Activated naive CD8-positive, alpha-beta T cell treated with anti-CD3 and anti-CD28 coated beads for 36 hours (primary cell): ENCODE data around the gene ADCY9. TPM values are rescaled to one million over a fixed set of nuclear protein-coding genes. Genes with fewer than 3 reads are reported as not detected.
"Not testable (repeated sequence)": the region's sequence is repeated elsewhere in the genome, so short reads cannot be mapped to it uniquely, and the experiment has no call there.

Source experiments
- DNase-seq: peaks from one replicate; pipeline ENCODE4 v3.0.0; 2021
- H3K27ac Mint-ChIP-seq: one replicate; pipeline ENCODE4 v1.8.0; 2022; ENCODE audit warnings: mild to moderate bottlenecking, moderate library complexity, mixed read lengths
- H3K27me3 Mint-ChIP-seq: one replicate; pipeline ENCODE4 v1.8.0; 2022; ENCODE audit warnings: mild to moderate bottlenecking, mixed read lengths
- H3K36me3 Mint-ChIP-seq: one replicate; pipeline ENCODE4 v1.8.0; 2021; ENCODE audit warnings: mild to moderate bottlenecking, mixed read lengths
- H3K4me1 Mint-ChIP-seq: one replicate; pipeline ENCODE4 v1.8.0; 2021; ENCODE audit warnings: mixed read lengths
- H3K4me3 Mint-ChIP-seq: one replicate; pipeline ENCODE4 v1.8.0; 2022; ENCODE audit warnings: mild to moderate bottlenecking, moderate library complexity, mixed read lengths
- H3K9me3 Mint-ChIP-seq: one replicate; pipeline ENCODE4 v1.8.0; 2022; ENCODE audit warnings: mixed read lengths
- total RNA-seq, 2 experiments: library from RNA; stranded (reverse); gene quantifications; one replicate each; pipeline ENCODE4 v1.2.3, GENCODE V29; 2021

The ADCY9 gene
- total RNA-seq, 2 experiments from 2014 or later, result 3.6 to 4.2 TPM

GRCh38 chr16:3949946-3950342 is 166.3 kb downstream of the ADCY9 start:
- Mint-ChIP-seq H3K4me1 (no peaks in the 10 kb centered on the region), H3K36me3 (no peaks in the 10 kb centered on the region), H3K27me3 (peaks cover 27% of the 10 kb centered on the region), H3K4me3 (no peak overlapping the region), H3K9me3 (no peaks in the 10 kb centered on the region), H3K27ac (no peak overlapping the region)
- no peak for DNase-seq

GRCh38 chr16:3949287-3949686 is 167.0 kb downstream of the ADCY9 start:
- Mint-ChIP-seq H3K4me1 (no peaks in the 10 kb centered on the region), H3K9me3 (no peaks in the 10 kb centered on the region), H3K27ac (no peak overlapping the region), H3K36me3 (no peaks in the 10 kb centered on the region), H3K4me3 (no peak overlapping the region), H3K27me3 (peaks cover 21% of the 10 kb centered on the region)
- DNase-seq, result no peak

- peaks cover 16% of the 10 kb centered on the region for H3K27me3 Mint-ChIP-seq
- no peaks in the 10 kb centered on the region for H3K4me1 Mint-ChIP-seq
These were observed 167.8 kb downstream of the ADCY9 start for GRCh38 chr16:3948378-3948995.

GRCh38 chr16:3946604-3947180 is 169.6 kb downstream of the ADCY9 start:
- Mint-ChIP-seq H3K27ac (no peak overlapping the region), H3K4me1 (no peaks in the 10 kb centered on the region), H3K27me3 (peaks cover 11% of the 10 kb centered on the region), H3K4me3 (no peak overlapping the region), H3K9me3 (peaks cover 2% of the 10 kb centered on the region), H3K36me3 (peaks cover 2% of the 10 kb centered on the region)
- no peak for DNase-seq

More at GRCh38 chr16:3948378-3948995, 167.8 kb downstream of the ADCY9 start:
- Mint-ChIP-seq H3K36me3 (no peaks in the 10 kb centered on the region), H3K9me3 (no peaks in the 10 kb centered on the region), H3K27ac (no peak overlapping the region), H3K4me3 (no peak overlapping the region)
- DNase-seq, result no peak

- H3K36me3 Mint-ChIP-seq, result peaks cover 2% of the 10 kb centered on the region
- peaks cover 9% of the 10 kb centered on the region for H3K27me3 Mint-ChIP-seq
- no peak overlapping the region for H3K4me3 Mint-ChIP-seq
- no peak for DNase-seq
- H3K4me1 Mint-ChIP-seq, result no peaks in the 10 kb centered on the region
- H3K27ac Mint-ChIP-seq, result no peak overlapping the region
- peaks cover 2% of the 10 kb centered on the region for H3K9me3 Mint-ChIP-seq
These were observed 170.3 kb downstream of the ADCY9 start for GRCh38 chr16:3945751-3946603.

- not testable (repeated sequence) for H3K4me3 Mint-ChIP-seq, H3K4me1 Mint-ChIP-seq, H3K27me3 Mint-ChIP-seq, H3K9me3 Mint-ChIP-seq, H3K36me3 Mint-ChIP-seq, H3K27ac Mint-ChIP-seq, DNase-seq
These were observed 171.8 kb downstream of the ADCY9 start for GRCh38 chr16:3944457-3944856.

GRCh38 chr16:3942146-3942545 is 174.1 kb downstream of the ADCY9 start:
- H3K4me1 Mint-ChIP-seq, H3K27ac Mint-ChIP-seq, H3K9me3 Mint-ChIP-seq, H3K4me3 Mint-ChIP-seq, H3K27me3 Mint-ChIP-seq, H3K36me3 Mint-ChIP-seq, DNase-seq: not testable (repeated sequence)

GRCh38 chr16:3938843-3939624 is 177.2 kb downstream of the ADCY9 start:
- Mint-ChIP-seq H3K27me3 (peaks cover 4% of the 10 kb centered on the region), H3K27ac (no peak overlapping the region), H3K4me3 (no peak overlapping the region), H3K4me1 (peaks cover 4% of the 10 kb centered on the region), H3K36me3 (peaks cover 2% of the 10 kb centered on the region), H3K9me3 (peaks cover 2% of the 10 kb centered on the region)
- DNase-seq, result peak; percentile 73

GRCh38 chr16:3938471-3938842 is 177.8 kb downstream of the ADCY9 start:
- no peak overlapping the region for H3K27ac Mint-ChIP-seq
- H3K27me3 Mint-ChIP-seq, result peaks cover 4% of the 10 kb centered on the region
- peaks cover 2% of the 10 kb centered on the region for H3K36me3 Mint-ChIP-seq
- peaks cover 2% of the 10 kb centered on the region for H3K9me3 Mint-ChIP-seq
- peaks cover 4% of the 10 kb centered on the region for H3K4me1 Mint-ChIP-seq
- no peak for DNase-seq
- no peak overlapping the region for H3K4me3 Mint-ChIP-seq

- peaks cover 2% of the 10 kb centered on the region for H3K36me3 Mint-ChIP-seq
- H3K4me1 Mint-ChIP-seq, result peaks cover 4% of the 10 kb centered on the region
- H3K27me3 Mint-ChIP-seq, result peaks cover 4% of the 10 kb centered on the region
- H3K9me3 Mint-ChIP-seq, result peaks cover 2% of the 10 kb centered on the region
- H3K27ac Mint-ChIP-seq, result no peak overlapping the region
- no peak overlapping the region for H3K4me3 Mint-ChIP-seq
- no peak for DNase-seq
These were observed 179.0 kb downstream of the ADCY9 start for GRCh38 chr16:3937066-3937875.

- H3K4me3 Mint-ChIP-seq, result no peak overlapping the region
- peaks cover 4% of the 10 kb centered on the region for H3K27me3 Mint-ChIP-seq
- DNase-seq, result no peak
- no peaks in the 10 kb centered on the region for H3K9me3 Mint-ChIP-seq
- H3K36me3 Mint-ChIP-seq, result no peaks in the 10 kb centered on the region
- H3K27ac Mint-ChIP-seq, result no peak overlapping the region
- peaks cover 4% of the 10 kb centered on the region for H3K4me1 Mint-ChIP-seq
These were observed 180.3 kb downstream of the ADCY9 start for GRCh38 chr16:3935921-3936320.

- H3K9me3 Mint-ChIP-seq, result no peaks in the 10 kb centered on the region
- peaks cover 4% of the 10 kb centered on the region for H3K4me1 Mint-ChIP-seq
- H3K27me3 Mint-ChIP-seq, result peaks cover 4% of the 10 kb centered on the region
- H3K36me3 Mint-ChIP-seq, result no peaks in the 10 kb centered on the region
- no peak overlapping the region for H3K4me3 Mint-ChIP-seq
- no peak overlapping the region for H3K27ac Mint-ChIP-seq
- no peak for DNase-seq
These were observed 181.6 kb downstream of the ADCY9 start for GRCh38 chr16:3934491-3935181.

- H3K27ac Mint-ChIP-seq, H3K9me3 Mint-ChIP-seq, H3K4me3 Mint-ChIP-seq, H3K36me3 Mint-ChIP-seq, DNase-seq, H3K4me1 Mint-ChIP-seq: not testable (repeated sequence)
- peaks cover 13% of the 10 kb centered on the region for H3K27me3 Mint-ChIP-seq
These were observed 189.1 kb downstream of the ADCY9 start for GRCh38 chr16:3927147-3927546.

- DNase-seq, result no peak
- peaks cover 22% of the 10 kb centered on the region for H3K27me3 Mint-ChIP-seq
- H3K4me3 Mint-ChIP-seq, result no peak overlapping the region
- no peak overlapping the region for H3K27ac Mint-ChIP-seq
- H3K9me3 Mint-ChIP-seq, result no peaks in the 10 kb centered on the region
- no peaks in the 10 kb centered on the region for H3K4me1 Mint-ChIP-seq
- H3K36me3 Mint-ChIP-seq, result peaks cover 2% of the 10 kb centered on the region
These were observed 191.5 kb downstream of the ADCY9 start for GRCh38 chr16:3924763-3925162.
